ENCODE results near the gene NUSAP1. TPM values are rescaled to one million over a fixed set of nuclear protein-coding genes. Genes with fewer than 3 reads are reported as not detected.
"Not testable (repeated sequence)": the region's sequence is repeated elsewhere in the genome, so short reads cannot be mapped to it uniquely, and the experiment has no call there.

NUSAP1 gene
- total RNA-seq, 1 experiment from 2014 or later = 205 TPM

- Histone ChIP-seq H3K27ac (ENCODE audit: low read depth, low read length, poor library complexity, severe bottlenecking) (no peak overlapping the region), H3K4me1 (ENCODE audit: insufficient read depth, low read length, poor library complexity, severe bottlenecking) (peaks cover 5% of the 10 kb centered on the region), H3K9me3 (ENCODE audit: low read depth, low read length, poor library complexity, severe bottlenecking) (no peaks in the 10 kb centered on the region), H3K27me3 (replicated peaks; ENCODE audit: insufficient read depth, low read depth, low read length, poor library complexity) (no peaks in the 10 kb centered on the region), H3K36me3 (ENCODE audit: insufficient read depth, low read length, poor library complexity, severe bottlenecking) (no peaks in the 10 kb centered on the region), H3K4me3 (ENCODE audit: low read depth, low read length, poor library complexity, severe bottlenecking) (no peak overlapping the region)
- no TSS peak for BruUV-seq (replicated peaks)
- CTCF ChIA-PET = no interaction called here
- no peak for DNase-seq (ENCODE audit: low spot score)
- POLR2A ChIA-PET (ENCODE audit: low non-redundant PET) = no interaction called here
- intact Hi-C loops (cut with micrococcal nuclease; ENCODE audit: unreplicated experiment) = no loop called here
- no peak for TF ChIP-seq EZH2 (IDR thresholded peaks at IDR 0.05; ENCODE audit: borderline replicate concordance, low read depth, low read length, poor library complexity, severe bottlenecking)
- no peak for TF ChIP-seq CTCF (conservative IDR thresholded peaks at IDR 0.05; ENCODE audit: low read depth, low read length)
Measured at GRCh38 chr15:41424809-41425208, 92.1 kb downstream of the NUSAP1 start.

GRCh38 chr15:41425907-41426306 lies 93.2 kb downstream of the NUSAP1 start:
- CTCF ChIA-PET; POLR2A ChIA-PET (ENCODE audit: low non-redundant PET); H3K9me3 ChIP-seq (ENCODE audit: low read depth, low read length, poor library complexity, severe bottlenecking); DNase-seq (ENCODE audit: low spot score); H3K27ac ChIP-seq (ENCODE audit: low read depth, low read length, poor library complexity, severe bottlenecking); BruUV-seq (replicated peaks); intact Hi-C loops (cut with micrococcal nuclease; ENCODE audit: unreplicated experiment); H3K4me3 ChIP-seq (ENCODE audit: low read depth, low read length, poor library complexity, severe bottlenecking); H3K27me3 ChIP-seq (replicated peaks; ENCODE audit: insufficient read depth, low read depth, low read length, poor library complexity); H3K36me3 ChIP-seq (ENCODE audit: insufficient read depth, low read length, poor library complexity, severe bottlenecking); H3K4me1 ChIP-seq (ENCODE audit: insufficient read depth, low read length, poor library complexity, severe bottlenecking): not testable (repeated sequence)

GRCh38 chr15:41429003-41429890 lies 96.6 kb downstream of the NUSAP1 start:
- TF ChIP-seq EZH2 (IDR thresholded peaks at IDR 0.05; ENCODE audit: borderline replicate concordance, low read depth, low read length, poor library complexity, severe bottlenecking) (no peak), CTCF (conservative IDR thresholded peaks at IDR 0.05; ENCODE audit: low read depth, low read length) (no peak)
- peak overlapping the region; percentile 2 for H3K27ac ChIP-seq (ENCODE audit: low read depth, low read length, poor library complexity, severe bottlenecking)
- H3K9me3 ChIP-seq (ENCODE audit: low read depth, low read length, poor library complexity, severe bottlenecking) = no peaks in the 10 kb centered on the region
- H3K27me3 ChIP-seq (replicated peaks; ENCODE audit: insufficient read depth, low read depth, low read length, poor library complexity) = no peaks in the 10 kb centered on the region
- H3K4me1 ChIP-seq (ENCODE audit: insufficient read depth, low read length, poor library complexity, severe bottlenecking) = no peaks in the 10 kb centered on the region
- ChIA-PET POLR2A (ENCODE audit: low non-redundant PET) (interaction anchor here (0.7 kb wide), 1 partner anchor 80 kb away, joined by 7 read pairs; no protein-coding TSS in a partner anchor), CTCF (no interaction called here)
- no TSS peak for BruUV-seq (replicated peaks)
- no peaks in the 10 kb centered on the region for H3K36me3 ChIP-seq (ENCODE audit: insufficient read depth, low read length, poor library complexity, severe bottlenecking)
- intact Hi-C loops (cut with micrococcal nuclease; ENCODE audit: unreplicated experiment) = no loop called here
- no peak overlapping the region for H3K4me3 ChIP-seq (ENCODE audit: low read depth, low read length, poor library complexity, severe bottlenecking)
- DNase-seq (ENCODE audit: low spot score) = no peak

Other genes with a start within 250 kb of the NUSAP1 start
- gene INO80, start 216.6 kb upstream of the NUSAP1 start, total RNA-seq (2021) = 27.3 and 32.7 TPM in 2 replicates
- gene EXD1, start 102.1 kb upstream of the NUSAP1 start, total RNA-seq (2021) = not detected in 2 replicates
- 70.8 and 71.2 TPM in 2 replicates for gene CHP1, start 101.6 kb upstream of the NUSAP1 start, total RNA-seq (2021)
- 31.0 and 36.1 TPM in 2 replicates for gene OIP5, start 290 bp upstream of the NUSAP1 start, total RNA-seq (2021)
- gene NDUFAF1, start 69.6 kb downstream of the NUSAP1 start, total RNA-seq (2021) = 16.7 and 18.8 TPM in 2 replicates
- 47.6 and 55.3 TPM in 2 replicates for gene RTF1, start 84.2 kb downstream of the NUSAP1 start, total RNA-seq (2021)
- 4.3 and 5.6 TPM in 2 replicates for gene ITPKA, start 161.0 kb downstream of the NUSAP1 start, total RNA-seq (2021)
- gene LTK, start 180.9 kb downstream of the NUSAP1 start, total RNA-seq (2021) = 3.8 and 5.4 TPM in 2 replicates
- gene RPAP1, start 211.4 kb downstream of the NUSAP1 start, total RNA-seq (2021) = 68.7 and 69.8 TPM in 2 replicates
- 26.0 and 32.5 TPM in 2 replicates for gene TYRO3, start 226.3 kb downstream of the NUSAP1 start, total RNA-seq (2021)